A549 (cell line): ENCODE results near the gene TBL1X.

ENCODE experiments used
- BCL3 ChIP-seq: fragments of >200 bp; sonication (Bioruptor Twin); formaldehyde crosslinking; IDR thresholded peaks from 3 replicates; pipeline ENCODE4 v1.6.1; 2016
- POLR2A ChIP-seq: IDR thresholded peaks from 2 replicates; pipeline ENCODE4 v1.6.1; 2012; ENCODE audit warnings: mild to moderate bottlenecking, low read length
- REST ChIP-seq: fragments of 200-600 bp; sonication (generic); IDR thresholded peaks from 2 replicates; pipeline ENCODE4 v1.6.1; 2016; ENCODE audit warnings: antibody characterized with exemption, mild to moderate bottlenecking, moderate library complexity
- TF ChIP-seq, protein P1 (sequence below): fragments of >200 bp; sonication (Bioruptor Twin); formaldehyde crosslinking; IDR thresholded peaks from 3 replicates; pipeline ENCODE4 v1.5.1; 2016

DNA sequence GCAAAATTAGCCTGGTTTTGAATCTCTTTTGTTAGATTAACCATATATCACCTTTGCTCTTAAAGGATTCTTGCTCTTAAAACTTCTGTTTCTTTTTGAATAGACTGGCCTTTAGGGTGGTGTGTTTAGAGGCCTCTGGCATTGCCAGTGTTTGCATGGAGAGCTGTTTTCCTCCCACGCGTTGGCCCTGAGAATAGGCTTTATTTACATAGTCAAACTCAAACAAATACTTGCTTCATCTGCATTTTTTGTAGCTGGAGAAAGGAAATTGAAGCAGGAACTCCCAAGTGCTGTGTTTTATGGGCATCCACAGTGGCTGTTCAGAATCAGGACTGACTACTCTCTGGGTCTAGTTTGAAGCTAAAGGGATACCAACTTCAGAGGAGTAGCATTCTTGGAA, 324.1 kb downstream of the TBL1X start:
- no peak for TF ChIP-seq BCL3
- TF ChIP-seq, protein P1, sequence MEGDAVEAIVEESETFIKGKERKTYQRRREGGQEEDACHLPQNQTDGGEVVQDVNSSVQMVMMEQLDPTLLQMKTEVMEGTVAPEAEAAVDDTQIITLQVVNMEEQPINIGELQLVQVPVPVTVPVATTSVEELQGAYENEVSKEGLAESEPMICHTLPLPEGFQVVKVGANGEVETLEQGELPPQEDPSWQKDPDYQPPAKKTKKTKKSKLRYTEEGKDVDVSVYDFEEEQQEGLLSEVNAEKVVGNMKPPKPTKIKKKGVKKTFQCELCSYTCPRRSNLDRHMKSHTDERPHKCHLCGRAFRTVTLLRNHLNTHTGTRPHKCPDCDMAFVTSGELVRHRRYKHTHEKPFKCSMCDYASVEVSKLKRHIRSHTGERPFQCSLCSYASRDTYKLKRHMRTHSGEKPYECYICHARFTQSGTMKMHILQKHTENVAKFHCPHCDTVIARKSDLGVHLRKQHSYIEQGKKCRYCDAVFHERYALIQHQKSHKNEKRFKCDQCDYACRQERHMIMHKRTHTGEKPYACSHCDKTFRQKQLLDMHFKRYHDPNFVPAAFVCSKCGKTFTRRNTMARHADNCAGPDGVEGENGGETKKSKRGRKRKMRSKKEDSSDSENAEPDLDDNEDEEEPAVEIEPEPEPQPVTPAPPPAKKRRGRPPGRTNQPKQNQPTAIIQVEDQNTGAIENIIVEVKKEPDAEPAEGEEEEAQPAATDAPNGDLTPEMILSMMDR = no peak
- TF ChIP-seq REST = no peak
- no peak for TF ChIP-seq POLR2A
